Neural cell (in vitro differentiated cells): ENCODE measurements around the gene JMY. TPM values are rescaled to one million over a fixed set of nuclear protein-coding genes. Genes with fewer than 3 reads are reported as not detected.

Source experiments
- H2AFZ ChIP-seq: fragments of 200-600, 300-800 bp; sonication (generic), shearing (Covaris generic); 2 replicates; pipeline ENCODE4 v1.6.0; 2014; ENCODE audit warnings: low read depth, mild to moderate bottlenecking, antibody characterized with exemption, low read length, moderate library complexity
- H3F3A ChIP-seq: fragments of 200-600 bp; shearing (Covaris generic); 2 replicates; pipeline ENCODE4 v1.6.1; 2016; ENCODE audit warnings: mild to moderate bottlenecking, moderate library complexity, mixed read lengths, antibody characterized with exemption, low read length; ENCODE audit not compliant: insufficient read depth, poor library complexity, severe bottlenecking
- H3K27ac ChIP-seq: fragments of 200-600, 300-800 bp; sonication (generic), shearing (Covaris generic); 2 replicates; pipeline ENCODE4 v1.5.1; 2014; ENCODE audit warnings: mild to moderate bottlenecking, low read length, moderate library complexity
- H3K27me3 ChIP-seq: fragments of 300-800, 200-600 bp; sonication (generic), shearing (Covaris generic); 2 replicates; pipeline ENCODE4 v1.6.0; 2014; ENCODE audit warnings: mild to moderate bottlenecking, low read depth, low read length, moderate library complexity; ENCODE audit not compliant: insufficient read depth
- H3K36me3 ChIP-seq: fragments of 300-800, 200-600 bp; sonication (generic), shearing (Covaris generic); 2 replicates; pipeline ENCODE4 v1.5.1; 2014; ENCODE audit warnings: mild to moderate bottlenecking, antibody characterized with exemption, low read length, moderate library complexity; ENCODE audit not compliant: insufficient read depth
- H3K4me2 ChIP-seq: fragments of 300-800, 200-600 bp; sonication (generic), shearing (Covaris generic); 2 replicates; pipeline ENCODE4 v1.6.0; 2014; ENCODE audit warnings: mild to moderate bottlenecking, low read length
- H3K4me3 ChIP-seq: fragments of 300-800, 200-600 bp; sonication (generic), shearing (Covaris generic); 2 replicates; pipeline ENCODE4 v1.5.1; 2014; ENCODE audit warnings: mild to moderate bottlenecking, low read length, moderate library complexity
- H3K79me2 ChIP-seq: fragments of 200-600 bp; shearing (Covaris generic); replicated peaks from 2 replicates; pipeline ENCODE4 v1.6.0; 2014; ENCODE audit warnings: mild to moderate bottlenecking, low read length, moderate library complexity; ENCODE audit not compliant: insufficient read depth
- H3K9ac ChIP-seq: fragments of 300-800, 200-600 bp; sonication (generic), shearing (Covaris generic); 2 replicates; pipeline ENCODE4 v1.6.1; 2016; ENCODE audit warnings: mild to moderate bottlenecking, low read length, mixed read lengths
- H3K9me2 ChIP-seq: fragments of 200-600 bp; shearing (Covaris generic); 2 replicates; pipeline ENCODE4 v1.6.1; 2016; ENCODE audit warnings: mild to moderate bottlenecking, low read length, mixed read lengths; ENCODE audit not compliant: insufficient read depth
- H3K9me3 ChIP-seq: fragments of 200-600, 300-800 bp; sonication (generic), shearing (Covaris generic); 2 replicates; pipeline ENCODE4 v1.6.1; 2016; ENCODE audit warnings: mild to moderate bottlenecking, mixed run types, low read length, moderate library complexity, mixed read lengths
- H4K20me1 ChIP-seq: fragments of 200-600 bp; shearing (Covaris generic); 2 replicates; pipeline ENCODE4 v1.6.1; 2016; ENCODE audit warnings: mild to moderate bottlenecking, mixed run types; ENCODE audit not compliant: insufficient read depth
- CTCF ChIP-seq: fragments of 450-650 bp; IDR thresholded peaks from 2 replicates; pipeline ENCODE4 v1.5.1; 2014; ENCODE audit warnings: antibody characterized with exemption, mild to moderate bottlenecking, moderate library complexity; ENCODE audit not compliant: poor library complexity, severe bottlenecking
- EP300 ChIP-seq: fragments of 450-650 bp; conservative IDR thresholded peaks from 2 replicates; pipeline ENCODE4 v1.6.1; 2014; ENCODE audit warnings: antibody characterized with exemption, mild to moderate bottlenecking, moderate library complexity; ENCODE audit not compliant: poor library complexity, severe bottlenecking
- EZH2 ChIP-seq: fragments of 200-600, 300-800 bp; shearing (Covaris generic), sonication (generic); IDR thresholded peaks from 2 replicates; pipeline ENCODE4 v1.6.1; 2014; ENCODE audit warnings: antibody characterized with exemption, low read length, borderline replicate concordance, mild to moderate bottlenecking; ENCODE audit not compliant: insufficient read depth, poor library complexity, severe bottlenecking
- MXI1 ChIP-seq: fragments of 450-650 bp; conservative IDR thresholded peaks from 2 replicates; pipeline ENCODE4 v1.6.1; 2014; ENCODE audit warnings: antibody characterized with exemption, mild to moderate bottlenecking; ENCODE audit not compliant: poor library complexity, severe bottlenecking
- POLR2AphosphoS5 ChIP-seq: IDR thresholded peaks from 2 replicates; pipeline ENCODE4 v1.6.1; 2012
- RAD21 ChIP-seq: fragments of 450-650 bp; conservative IDR thresholded peaks from 2 replicates; pipeline ENCODE4 v1.6.1; 2014; ENCODE audit warnings: antibody characterized with exemption, mild to moderate bottlenecking, moderate library complexity
- SMC3 ChIP-seq: fragments of 450-650 bp; conservative IDR thresholded peaks from 2 replicates; pipeline ENCODE4 v1.6.1; 2014; ENCODE audit warnings: antibody characterized with exemption, mild to moderate bottlenecking, moderate library complexity; ENCODE audit not compliant: poor library complexity
- polyA plus RNA-seq: library from polyadenylated mRNA; depleted of rRNA; stranded (reverse); fragments of >200 nt; gene quantifications from 2 replicates; pipeline ENCODE4 v1.2.3, GENCODE V29; 2014
- TF ChIP-seq, protein P1 (sequence below): IDR thresholded peaks from 2 replicates; pipeline ENCODE4 v1.6.1; 2012; ENCODE audit warnings: borderline replicate concordance

JMY gene
- polyA plus RNA-seq, 1 donor from 2014 or later, result 19.3 TPM

DNA sequence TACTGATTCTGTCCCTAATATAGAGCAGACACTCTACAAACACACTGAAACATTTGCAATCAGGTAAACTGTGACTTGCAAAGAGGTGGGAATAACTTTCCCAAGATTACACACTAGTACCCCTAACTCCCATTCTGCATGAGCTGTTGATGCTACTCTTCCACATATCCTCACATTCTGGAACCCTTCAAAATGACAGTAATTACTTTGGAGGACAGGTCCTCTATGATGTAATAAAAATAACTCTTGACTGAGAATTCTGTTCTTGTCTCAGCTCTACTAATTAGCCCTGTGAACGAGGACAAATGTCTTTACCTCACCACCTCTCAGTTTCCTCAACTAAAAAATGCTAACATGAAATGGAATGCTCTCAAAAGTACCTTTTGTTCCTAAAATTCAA, 49.5 kb upstream of the JMY start:
- Histone ChIP-seq H3K4me3 (no peak overlapping the region), H3K9me2 (no peaks in the 10 kb centered on the region), H3K4me2 (no peak overlapping the region), H3K9me3 (no peaks in the 10 kb centered on the region), H3K27ac (no peak overlapping the region), H3K9ac (no peak overlapping the region), H3K36me3 (no peaks in the 10 kb centered on the region), H3K27me3 (no peaks in the 10 kb centered on the region), H2AFZ (no peak overlapping the region), H4K20me1 (no peaks in the 10 kb centered on the region), H3K79me2 (no peaks in the 10 kb centered on the region), H3F3A (no peaks in the 10 kb centered on the region)
- no peak for TF ChIP-seq POLR2AphosphoS5
- no peak for TF ChIP-seq MXI1
- no peak for TF ChIP-seq EP300
- no peak for TF ChIP-seq SMC3
- TF ChIP-seq, protein P1, sequence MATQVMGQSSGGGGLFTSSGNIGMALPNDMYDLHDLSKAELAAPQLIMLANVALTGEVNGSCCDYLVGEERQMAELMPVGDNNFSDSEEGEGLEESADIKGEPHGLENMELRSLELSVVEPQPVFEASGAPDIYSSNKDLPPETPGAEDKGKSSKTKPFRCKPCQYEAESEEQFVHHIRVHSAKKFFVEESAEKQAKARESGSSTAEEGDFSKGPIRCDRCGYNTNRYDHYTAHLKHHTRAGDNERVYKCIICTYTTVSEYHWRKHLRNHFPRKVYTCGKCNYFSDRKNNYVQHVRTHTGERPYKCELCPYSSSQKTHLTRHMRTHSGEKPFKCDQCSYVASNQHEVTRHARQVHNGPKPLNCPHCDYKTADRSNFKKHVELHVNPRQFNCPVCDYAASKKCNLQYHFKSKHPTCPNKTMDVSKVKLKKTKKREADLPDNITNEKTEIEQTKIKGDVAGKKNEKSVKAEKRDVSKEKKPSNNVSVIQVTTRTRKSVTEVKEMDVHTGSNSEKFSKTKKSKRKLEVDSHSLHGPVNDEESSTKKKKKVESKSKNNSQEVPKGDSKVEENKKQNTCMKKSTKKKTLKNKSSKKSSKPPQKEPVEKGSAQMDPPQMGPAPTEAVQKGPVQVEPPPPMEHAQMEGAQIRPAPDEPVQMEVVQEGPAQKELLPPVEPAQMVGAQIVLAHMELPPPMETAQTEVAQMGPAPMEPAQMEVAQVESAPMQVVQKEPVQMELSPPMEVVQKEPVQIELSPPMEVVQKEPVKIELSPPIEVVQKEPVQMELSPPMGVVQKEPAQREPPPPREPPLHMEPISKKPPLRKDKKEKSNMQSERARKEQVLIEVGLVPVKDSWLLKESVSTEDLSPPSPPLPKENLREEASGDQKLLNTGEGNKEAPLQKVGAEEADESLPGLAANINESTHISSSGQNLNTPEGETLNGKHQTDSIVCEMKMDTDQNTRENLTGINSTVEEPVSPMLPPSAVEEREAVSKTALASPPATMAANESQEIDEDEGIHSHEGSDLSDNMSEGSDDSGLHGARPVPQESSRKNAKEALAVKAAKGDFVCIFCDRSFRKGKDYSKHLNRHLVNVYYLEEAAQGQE, result no peak
- no peak for TF ChIP-seq RAD21

- H3K27ac ChIP-seq, result no peak overlapping the region
Measured at GRCh38 chr5:79189439-79190234, 46.3 kb upstream of the JMY start.

More at GRCh38 chr5:79189439-79190234, 46.3 kb upstream of the JMY start:
- no peak for TF ChIP-seq EP300
- TF ChIP-seq, protein P1, result no peak
- TF ChIP-seq CTCF, result no peak
- no peak for TF ChIP-seq MXI1
- no peak for TF ChIP-seq SMC3
- no peak for TF ChIP-seq POLR2AphosphoS5
- no peak for TF ChIP-seq EZH2
- Histone ChIP-seq H3K9ac (no peak overlapping the region), H3K36me3 (no peaks in the 10 kb centered on the region), H2AFZ (no peak overlapping the region), H3K27me3 (no peaks in the 10 kb centered on the region), H4K20me1 (no peaks in the 10 kb centered on the region), H3K4me3 (no peak overlapping the region), H3K9me2 (no peaks in the 10 kb centered on the region), H3K9me3 (no peaks in the 10 kb centered on the region), H3F3A (no peaks in the 10 kb centered on the region), H3K4me2 (no peak overlapping the region), H3K79me2 (no peaks in the 10 kb centered on the region)
